CD4-positive, alpha-beta T cell treated with Interleukin-21 for 1 hour (primary cell): ENCODE results near the gene ALDH4A1.
A peak's percentile ranks its signal among the peaks of the same experiment; 100 is the strongest.
"Not testable (repeated sequence)": the region's sequence is repeated elsewhere in the genome, so short reads cannot be mapped to it uniquely, and the experiment has no call there.

Source experiments
- DNase-seq: peaks from one replicate; pipeline ENCODE4 v3.0.0-alpha.2; 2020

The ALDH4A1 gene

DNA sequence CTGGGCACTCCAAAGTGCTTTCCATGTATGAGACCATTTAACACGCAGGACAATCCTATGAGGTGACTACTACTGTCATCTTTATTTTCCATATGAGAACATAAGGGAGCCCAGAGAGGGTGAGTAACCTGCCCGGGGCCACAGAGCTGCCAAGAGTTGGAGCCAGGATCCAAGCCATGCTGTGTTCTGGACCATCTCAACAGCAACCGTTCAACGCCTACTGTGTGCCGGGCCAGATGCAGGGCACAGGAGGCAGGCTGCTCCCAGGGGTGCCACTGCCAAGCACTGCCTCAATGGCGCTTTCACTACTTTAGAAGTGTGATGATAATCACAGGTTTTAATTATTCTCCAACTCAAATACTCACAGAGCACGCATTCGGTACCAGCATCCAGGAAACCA, 3.8 kb downstream of the ALDH4A1 start:
- DNase-seq, result no peak

- DNase-seq, result no peak
These were observed 7.0 kb downstream of the ALDH4A1 start for GRCh38 chr1:18895317-18895716.

DNA sequence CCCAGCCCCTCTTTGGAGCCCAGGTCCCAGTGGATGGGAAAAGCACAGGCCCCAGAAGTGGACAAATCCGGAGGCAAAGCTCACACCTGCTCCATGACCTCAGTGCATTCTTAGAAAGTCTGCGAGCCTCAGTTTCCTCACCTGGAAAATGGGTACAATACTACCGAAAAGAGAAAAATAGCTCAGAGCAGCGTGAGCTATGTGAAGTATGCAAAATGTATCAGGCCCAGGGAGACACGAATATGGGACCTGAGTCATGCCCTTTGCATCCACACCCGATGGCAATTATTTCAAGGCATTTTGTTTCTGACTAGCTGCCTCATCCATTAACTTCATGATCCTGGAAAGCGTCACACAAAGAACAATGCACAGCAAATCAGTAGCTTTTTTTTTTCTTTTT, 9.2 kb downstream of the ALDH4A1 start:
- DNase-seq, result no peak

GRCh38 chr1:18891858-18892257, 10.5 kb downstream of the ALDH4A1 start:
- not testable (repeated sequence) for DNase-seq

DNA sequence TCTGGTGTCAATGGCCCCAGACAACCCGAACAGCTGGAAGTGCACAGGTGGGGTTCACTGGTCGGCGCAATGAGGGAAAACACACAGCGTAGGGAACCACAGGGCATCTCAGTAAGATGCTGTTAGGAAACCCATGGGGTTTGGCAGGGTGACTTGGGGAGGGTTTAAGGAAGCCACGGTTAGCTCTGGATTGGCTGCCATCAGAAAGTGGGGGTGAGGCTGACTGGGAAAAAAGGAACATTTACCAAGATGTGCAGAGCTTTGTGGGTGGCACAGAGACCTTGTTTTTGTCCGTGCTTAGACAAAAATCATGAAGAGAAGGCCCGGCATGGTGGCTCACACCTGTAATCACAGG, 11.0 kb downstream of the ALDH4A1 start:
- DNase-seq, result no peak

- no peak for DNase-seq
These were observed 11.5 kb downstream of the ALDH4A1 start for GRCh38 chr1:18890706-18891425.

GRCh38 chr1:18886003-18886335, 16.4 kb downstream of the ALDH4A1 start:
- no peak for DNase-seq

- no peak for DNase-seq
These were observed 16.9 kb downstream of the ALDH4A1 start for GRCh38 chr1:18885311-18886002.

- DNase-seq, result no peak
These were observed 17.6 kb downstream of the ALDH4A1 start for GRCh38 chr1:18884727-18885126.

GRCh38 chr1:18884419-18884717, 18.0 kb downstream of the ALDH4A1 start:
- DNase-seq, result no peak

- peak; percentile 70 for DNase-seq
These were observed 18.5 kb downstream of the ALDH4A1 start for GRCh38 chr1:18883636-18884418.

DNA sequence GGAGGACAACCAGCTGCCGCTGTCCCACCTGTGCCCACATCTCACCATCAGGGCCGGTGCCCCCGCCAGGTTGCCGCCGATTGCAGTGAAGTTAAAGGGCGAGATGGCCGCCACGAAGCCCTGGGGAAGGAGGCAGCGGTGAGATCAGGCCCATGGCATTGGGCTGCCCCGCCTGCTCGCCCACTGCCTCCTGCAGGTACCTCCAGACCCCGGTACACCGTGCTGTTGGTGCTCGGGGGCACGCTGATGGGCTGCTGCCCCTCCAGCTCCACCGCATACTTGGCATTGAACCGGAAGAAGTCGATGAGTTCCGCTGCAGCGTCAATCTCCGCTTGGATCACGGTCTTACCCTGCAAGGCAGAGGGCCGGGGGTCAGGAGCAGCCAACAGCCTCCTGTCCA, 19.3 kb downstream of the ALDH4A1 start:
- no peak for DNase-seq

DNA sequence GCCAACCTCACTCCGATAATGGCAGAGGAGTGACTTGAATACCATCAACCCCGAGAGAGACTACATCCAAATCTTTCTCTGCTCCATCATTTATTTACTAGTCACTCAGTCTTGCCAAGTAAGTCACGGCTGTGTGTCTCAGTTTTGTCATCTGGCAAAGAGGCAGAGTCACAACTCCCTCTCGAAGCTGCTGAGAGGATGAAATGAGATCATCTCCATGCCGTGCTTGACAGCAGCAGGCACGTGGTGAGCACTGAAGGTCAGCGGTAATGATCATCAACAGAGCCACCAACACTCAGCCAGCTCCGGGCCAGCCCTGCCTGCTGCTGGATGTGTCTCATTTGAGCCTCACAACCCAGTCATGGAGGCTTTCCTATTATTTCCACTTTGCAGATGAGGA, 19.9 kb downstream of the ALDH4A1 start:
- no peak for DNase-seq

- DNase-seq, result no peak
These were observed 20.5 kb downstream of the ALDH4A1 start for GRCh38 chr1:18881642-18882431.

- DNase-seq, result no peak
These were observed 21.2 kb downstream of the ALDH4A1 start for GRCh38 chr1:18881164-18881563.

DNA sequence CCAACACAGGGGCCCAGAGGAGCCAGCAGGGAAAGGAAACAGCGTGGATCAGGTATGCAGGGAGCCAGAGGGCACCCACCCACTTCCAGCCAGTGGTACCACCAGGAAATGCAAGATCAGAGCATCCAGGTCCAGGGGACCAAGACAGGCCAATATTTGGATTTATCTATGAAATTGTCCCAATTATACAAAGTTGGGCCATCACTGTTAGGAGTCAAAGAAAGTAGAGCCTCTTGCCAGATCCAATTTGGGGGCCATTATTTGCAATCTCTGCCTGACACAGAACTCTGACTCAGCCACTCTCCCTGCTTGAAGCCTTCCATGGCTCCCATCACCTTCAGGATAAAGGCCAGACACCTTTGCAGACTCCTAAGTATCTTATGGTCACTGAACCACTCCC, 21.8 kb downstream of the ALDH4A1 start:
- no peak for DNase-seq

DNA sequence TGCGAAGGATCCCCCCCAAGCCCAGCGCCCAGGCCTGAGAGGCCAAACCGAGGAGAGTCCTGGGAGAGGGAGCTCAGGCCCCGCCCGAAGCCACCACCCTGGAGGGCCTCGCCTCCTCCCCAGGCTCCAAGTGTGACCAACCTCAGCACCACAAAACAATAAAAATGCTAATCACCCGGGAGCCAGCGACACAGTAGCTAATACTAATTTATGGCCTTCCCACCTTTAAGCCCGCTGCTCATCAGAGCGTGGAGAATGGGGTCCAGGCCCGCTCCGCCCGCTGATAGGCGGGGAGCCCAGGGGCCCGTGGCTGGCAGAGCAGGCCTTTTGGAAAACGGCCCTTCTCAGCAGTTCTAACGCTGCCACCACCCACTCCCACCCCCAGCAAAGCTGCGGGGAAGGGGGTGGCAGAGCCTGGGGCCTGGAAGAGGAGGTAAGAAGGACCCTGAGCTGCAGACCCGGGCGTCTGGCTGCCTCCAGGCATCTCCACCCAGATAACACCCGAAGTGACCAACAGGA, 22.5 kb downstream of the ALDH4A1 start:
- no peak for DNase-seq

DNA sequence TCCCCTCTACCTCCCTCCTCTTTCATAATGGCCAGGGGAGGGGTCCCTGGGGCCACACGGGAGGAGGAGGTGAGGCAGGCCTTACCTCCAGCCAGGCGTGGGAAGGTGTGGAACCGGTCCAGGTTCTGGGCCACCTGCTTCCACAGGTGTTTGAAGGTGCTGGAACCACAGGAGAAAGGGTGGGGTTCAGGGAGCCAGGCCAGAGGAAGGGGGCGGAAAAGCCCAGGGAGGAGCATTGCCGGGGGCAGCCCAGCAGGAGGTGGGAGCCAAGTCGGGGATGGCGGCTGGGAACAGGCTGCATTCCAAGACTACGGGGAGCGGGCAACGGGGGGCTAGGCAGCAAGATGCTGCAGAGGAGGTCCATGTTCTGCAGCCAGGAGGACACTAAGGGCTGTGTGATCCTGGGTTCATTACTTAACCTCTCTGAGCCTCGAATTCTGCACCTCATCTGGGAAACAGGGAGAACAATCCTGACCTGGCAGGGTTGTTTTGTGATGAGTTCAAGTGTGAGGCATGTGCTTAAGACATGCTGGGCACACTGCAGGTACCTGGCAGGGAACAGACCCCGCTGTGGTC, 23.1 kb downstream of the ALDH4A1 start:
- DNase-seq, result no peak

- DNase-seq, result no peak
These were observed 23.7 kb downstream of the ALDH4A1 start for GRCh38 chr1:18878538-18879214.

- DNase-seq, result no peak
These were observed 25.1 kb downstream of the ALDH4A1 start for GRCh38 chr1:18877282-18877681.

- no peak for DNase-seq
These were observed 26.1 kb downstream of the ALDH4A1 start for GRCh38 chr1:18876210-18876609.

DNA sequence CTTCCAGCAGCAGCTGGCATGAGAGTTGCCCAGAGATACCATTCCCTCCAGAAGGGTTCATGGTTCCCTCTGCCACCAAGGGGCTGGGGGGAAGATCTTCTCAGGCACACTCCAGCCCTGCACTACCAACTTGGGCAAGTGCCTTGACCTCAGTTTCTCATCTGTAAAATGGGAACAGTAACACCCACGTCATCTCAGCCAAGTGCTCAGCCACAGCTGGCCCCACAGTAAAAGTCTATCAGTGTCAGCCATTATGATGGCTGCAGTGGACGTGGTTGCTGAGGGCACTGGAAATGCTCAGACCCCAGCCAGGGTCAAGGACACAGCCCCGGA, 26.6 kb downstream of the ALDH4A1 start:
- DNase-seq, result no peak
